NCI-H1105 treated with DMSO at 0.1 percent for 48 hours (cell line): ENCODE results near the gene A3GALT2.
A peak's percentile ranks its signal among the peaks of the same experiment; 100 is the strongest.

Source experiments
- DNase-seq: peaks from one replicate; lab custom pipeline; 2025; lab: John Stamatoyannopoulos, UW

Gene A3GALT2

DNA sequence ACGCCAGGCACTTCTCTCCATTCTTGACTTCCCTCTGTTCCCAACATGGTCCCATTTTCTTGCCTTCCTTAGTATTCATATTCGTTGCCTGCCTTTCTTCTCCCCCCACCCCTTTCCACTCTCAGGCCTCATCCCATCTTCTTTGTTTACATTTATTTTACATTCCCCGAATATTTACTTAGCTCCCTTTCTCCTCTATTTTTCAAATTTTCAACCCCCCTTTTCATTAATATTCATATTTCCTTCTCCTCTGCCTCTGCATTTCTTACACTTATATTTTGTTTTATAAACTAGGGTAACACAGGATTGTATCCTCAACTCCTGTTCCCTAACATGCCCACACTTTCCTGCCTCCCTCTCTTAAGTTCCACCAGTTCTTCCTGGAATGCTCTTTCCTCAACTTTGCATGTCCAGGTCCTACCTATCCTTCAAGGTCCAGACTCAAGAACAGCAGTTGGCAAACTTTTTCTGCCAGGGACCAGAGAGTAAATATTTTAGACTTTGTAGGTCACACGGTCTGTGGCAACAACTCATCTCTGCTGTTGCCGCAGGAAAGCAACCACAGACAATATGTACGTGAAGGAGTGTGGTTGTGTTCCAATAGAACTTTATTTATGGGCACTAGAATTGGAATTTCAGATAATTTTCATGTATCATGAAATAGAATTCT is 29.8 kb upstream of the A3GALT2 start:
- no peak for DNase-seq

DNA sequence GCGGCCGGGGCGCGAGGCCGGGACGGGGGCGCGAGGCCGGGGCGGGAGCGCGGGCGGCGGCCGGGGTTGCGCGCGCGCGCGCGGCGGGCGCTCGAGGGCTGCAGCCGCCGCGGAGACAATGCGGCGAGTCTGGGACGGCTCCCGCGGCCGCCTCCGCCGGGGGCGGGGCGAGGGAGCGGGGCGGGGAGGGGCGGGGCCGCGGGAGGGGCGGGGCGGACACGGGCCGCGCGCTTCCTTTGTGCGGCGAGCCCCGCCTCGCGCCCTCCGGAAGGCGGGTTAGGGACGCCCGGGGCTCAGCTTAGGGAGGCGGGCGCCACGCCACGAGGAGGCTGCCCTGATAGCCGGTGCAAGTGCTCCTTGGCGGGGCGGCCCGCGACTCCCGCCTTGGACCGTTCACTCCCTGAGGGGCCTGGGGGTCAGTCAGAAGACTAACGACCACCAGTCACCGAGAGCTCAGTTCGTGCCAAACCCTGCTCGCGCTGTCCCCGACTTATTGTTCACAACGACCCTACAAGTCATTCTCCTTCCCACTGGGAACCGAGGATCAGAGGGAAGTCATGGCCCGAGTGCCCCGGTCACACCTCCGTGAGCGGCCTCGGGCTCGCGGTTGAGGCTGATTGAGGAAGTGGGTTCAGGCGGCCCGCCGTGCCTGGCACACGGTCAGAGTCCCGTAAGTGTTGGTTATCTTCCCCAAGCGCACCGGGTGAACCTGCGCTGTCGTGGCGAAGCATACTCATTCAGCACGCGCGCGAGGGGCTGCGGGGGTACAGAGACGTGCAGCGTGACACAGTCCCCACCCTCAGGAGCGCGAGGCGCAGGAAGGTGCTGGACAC is 29.1 kb upstream of the A3GALT2 start:
- peak; percentile 80 for DNase-seq

DNA sequence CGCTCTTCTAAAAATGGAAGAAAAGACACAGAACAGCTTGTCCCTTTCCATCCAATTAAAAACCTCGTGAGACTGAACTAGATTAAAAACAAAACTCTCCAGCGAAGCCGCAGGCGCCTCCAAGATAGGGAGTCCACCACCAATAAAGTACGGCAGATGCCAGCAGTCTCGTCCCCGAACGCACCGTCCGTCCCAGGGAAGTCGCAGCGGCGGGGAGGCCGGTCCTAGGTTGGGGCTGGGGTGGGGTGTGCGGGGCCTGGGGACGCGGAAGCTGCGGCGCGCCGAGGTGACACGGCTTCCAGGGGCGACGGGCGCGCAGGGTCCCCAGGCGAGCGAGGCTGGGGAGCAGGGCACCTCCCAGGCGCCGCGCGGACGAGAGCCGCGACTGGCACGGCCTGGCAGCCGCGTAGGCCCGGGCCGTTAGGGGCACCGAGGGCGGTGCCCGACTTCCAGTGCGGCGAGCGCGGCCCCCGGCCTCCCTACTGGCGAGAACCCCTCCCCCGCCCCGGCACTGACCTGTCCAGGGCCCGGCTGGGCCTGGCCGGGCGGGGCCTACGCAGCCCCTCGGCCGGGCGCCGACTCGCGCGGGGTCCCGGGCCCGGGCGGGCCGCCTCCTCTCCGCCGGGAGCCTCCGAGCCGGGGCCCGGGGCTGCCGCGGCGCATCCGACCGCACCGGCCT is 28.3 kb upstream of the A3GALT2 start:
- no peak for DNase-seq

DNA sequence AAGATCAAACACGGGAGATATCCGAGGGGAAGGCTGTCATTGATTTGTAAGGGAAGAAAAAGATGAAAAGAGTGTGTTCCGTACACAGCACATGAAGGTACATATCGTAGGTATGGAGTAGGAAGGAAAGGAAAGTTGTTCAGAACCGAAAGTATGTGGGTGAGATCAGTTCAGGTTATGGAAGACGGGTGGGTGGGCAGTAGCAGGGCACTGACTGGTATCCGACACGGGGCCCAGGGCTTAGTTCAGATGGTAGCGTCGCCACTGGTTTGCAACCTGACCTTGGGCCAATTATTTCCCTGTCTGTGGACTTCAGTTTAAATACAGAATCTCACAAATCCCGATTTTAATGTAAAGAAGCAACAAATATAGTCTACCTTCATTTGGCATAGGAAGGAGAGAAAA is 27.8 kb upstream of the A3GALT2 start:
- peak; percentile 12 for DNase-seq

DNA sequence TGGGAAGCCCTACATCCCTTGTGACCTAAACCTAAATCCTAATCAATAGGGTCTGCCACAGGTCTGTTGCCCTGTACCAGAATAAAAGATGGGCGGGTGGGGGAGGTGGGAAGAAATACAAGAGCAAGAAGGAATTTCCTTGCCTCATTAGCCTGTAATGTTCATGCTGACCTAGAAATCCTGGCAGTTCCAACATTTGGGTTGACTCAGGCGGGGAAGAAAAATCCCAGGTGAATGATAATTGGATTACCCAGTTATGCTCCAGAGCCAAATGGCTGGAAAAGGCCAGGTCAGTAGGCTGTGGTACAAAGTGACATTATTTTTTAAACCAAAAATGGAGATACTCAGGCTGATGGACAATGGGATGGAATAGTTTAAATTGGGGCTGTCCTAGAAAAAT is 27.3 kb upstream of the A3GALT2 start:
- no peak for DNase-seq

DNA sequence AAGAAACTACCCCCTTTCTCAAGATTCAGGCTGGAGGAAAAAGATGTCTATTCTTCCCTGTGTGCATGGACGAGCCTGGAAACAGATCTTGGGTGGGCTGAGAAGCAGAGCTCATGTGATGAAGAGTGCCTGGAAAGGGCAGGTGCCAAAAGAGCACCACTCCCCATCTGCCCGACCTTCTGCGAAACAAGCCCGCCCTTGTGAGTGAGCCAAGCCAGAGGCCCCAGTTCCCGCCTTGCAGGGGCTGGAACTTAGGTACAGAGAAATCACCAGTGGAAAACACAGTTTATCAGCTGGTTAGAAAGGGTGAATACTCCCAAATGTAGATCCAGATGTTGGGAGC is 26.7 kb upstream of the A3GALT2 start:
- DNase-seq, result no peak

DNA sequence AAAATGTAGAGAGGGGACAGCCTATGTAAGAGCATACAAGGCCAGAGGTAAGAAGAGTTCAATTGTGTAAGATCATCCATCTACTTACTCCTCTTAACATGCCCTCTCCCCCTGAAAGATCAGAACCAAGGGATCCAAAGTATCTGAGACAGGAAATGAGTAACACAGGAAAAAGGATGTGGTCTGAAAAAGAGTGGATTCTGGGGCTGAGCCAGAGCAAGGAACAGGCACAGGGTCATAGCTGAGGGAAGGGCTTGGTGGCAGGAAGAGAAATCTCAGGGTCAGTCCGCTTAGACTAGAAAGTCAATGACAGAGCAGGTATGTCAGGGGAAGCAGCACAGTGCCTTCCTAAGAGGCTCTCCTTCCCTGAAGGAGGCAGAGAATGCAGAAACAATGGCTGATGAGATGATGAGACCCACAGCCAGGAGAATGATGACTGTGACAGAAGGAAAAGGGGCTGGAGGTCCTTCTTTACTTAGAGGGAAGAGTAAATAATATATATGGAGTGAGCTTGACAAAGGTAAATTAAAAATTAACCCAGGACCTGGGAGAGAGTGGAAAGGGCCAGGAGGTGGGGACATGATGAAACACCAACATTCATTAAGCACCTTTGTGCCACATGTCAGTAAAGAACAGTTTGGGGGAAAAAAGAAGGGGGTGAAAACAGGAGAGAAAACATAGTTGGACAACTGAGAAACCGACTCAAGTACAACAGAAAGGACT is 26.2 kb upstream of the A3GALT2 start:
- DNase-seq, result no peak

DNA sequence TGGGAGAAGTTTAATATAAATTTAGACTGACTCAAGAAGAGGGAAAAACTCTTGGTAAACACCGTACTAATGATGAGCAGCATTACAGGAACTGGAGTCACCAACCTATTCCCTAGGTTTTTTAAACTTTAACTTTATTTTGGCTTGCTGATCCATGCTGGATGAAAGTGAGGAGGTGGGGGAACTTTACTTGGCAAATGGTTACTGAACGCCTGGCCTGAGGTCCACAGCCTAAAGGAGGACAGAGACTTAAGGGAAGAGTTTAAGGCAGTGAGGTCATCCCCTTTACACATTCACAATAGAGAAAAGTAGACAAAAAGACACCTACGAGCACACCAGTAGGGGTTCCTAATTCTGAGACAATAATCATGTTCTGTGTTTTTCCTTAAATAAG is 25.6 kb upstream of the A3GALT2 start:
- DNase-seq, result no peak

DNA sequence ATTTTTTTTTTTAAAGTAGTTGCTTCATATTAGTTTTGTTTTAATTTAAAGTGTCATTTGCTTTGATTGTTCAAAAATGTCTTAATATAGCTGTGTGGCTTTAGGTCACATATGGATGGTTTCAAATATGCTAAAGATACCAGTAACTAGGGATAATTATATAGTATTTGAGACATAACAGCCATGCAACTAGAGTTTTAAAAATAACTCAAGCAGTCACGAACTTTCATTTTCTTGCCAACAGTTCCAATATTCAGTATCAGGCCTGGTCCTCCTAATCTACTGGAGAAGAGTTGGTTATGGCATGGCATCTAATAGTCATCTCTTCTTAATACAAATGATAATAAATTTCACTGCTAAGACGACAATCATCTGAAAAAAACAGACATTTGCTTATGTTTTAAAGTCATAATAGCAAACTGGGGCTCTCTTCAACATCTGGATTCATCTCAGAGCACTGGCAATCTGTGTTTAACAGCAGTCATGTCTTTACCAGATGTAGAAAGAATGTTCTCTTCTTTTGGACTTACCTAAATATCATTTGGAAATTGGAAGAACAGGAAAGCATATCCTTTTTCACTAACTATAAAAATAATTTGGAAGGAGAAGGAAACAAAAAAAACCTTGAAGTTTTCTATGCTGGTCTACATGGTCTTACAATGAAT is 24.1 kb upstream of the A3GALT2 start:
- no peak for DNase-seq

DNA sequence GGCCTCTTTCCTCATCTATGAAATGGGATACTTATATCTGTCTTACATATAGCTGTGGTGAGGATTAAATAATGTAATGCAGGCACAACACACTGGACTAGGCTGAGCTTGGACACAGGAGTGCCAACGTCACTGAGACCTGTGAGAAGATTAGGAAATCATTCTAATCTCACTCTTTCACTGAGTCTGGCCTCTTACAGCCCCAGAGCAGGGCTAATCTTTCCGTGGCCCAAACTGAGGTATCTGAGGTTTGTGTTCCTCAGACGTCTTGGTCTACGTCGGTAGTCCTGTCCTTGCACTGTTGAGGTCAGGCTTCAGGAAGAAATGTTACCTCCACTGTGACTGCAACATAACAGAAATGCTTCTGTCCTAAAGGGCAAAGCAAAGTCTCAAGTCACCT is 22.6 kb upstream of the A3GALT2 start:
- no peak for DNase-seq

DNA sequence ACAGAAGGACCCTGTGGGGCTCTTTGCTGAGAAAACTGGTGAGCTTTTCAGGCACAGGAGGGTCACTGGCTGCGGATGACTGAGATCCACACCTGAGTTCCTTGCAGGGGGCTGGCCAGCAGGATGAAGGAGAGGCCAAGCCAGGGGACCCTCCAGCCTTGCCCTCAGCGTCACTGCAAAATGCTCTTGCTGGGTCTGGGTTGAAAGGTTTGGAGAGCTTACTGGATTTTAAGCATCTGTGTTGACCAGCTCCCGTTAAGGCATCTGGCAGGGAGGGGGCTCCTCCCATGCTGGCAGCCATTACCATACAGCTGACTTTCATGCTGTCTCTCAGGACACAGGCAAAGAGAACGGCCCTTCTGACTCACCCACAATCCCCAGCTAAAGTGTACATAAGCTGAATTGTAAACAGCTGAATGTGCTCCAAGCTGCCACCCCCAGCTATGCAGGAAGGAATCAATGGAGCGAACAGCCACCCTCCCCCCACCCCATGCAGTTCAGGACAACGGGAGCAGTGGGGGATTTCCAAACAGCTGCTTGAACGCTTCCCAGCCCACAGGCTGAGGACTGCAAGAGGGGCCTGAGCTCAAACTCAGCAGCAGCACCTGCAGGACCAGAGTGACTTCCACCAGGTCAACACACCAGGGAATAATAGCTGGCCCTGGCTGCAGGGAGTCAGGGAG is 21.3 kb upstream of the A3GALT2 start:
- peak; percentile 71 for DNase-seq

DNA sequence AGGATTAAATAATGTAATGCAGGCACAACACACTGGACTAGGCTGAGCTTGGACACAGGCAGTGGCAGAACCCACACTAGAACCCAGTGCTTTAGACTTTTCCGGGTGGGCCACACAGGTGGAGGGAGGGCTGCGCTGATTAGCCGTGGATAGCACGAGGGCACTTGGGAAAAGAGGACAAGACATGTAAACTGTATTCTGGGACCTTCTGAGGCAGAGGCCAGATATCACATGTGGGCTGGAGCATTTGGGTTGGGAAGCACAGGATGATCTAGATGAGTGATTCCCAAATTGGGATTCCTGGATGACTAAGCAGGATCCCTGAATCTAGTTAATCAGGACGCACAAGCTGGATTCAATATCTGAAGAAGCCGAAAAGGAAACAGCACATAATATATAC is 20.3 kb upstream of the A3GALT2 start:
- no peak for DNase-seq

DNA sequence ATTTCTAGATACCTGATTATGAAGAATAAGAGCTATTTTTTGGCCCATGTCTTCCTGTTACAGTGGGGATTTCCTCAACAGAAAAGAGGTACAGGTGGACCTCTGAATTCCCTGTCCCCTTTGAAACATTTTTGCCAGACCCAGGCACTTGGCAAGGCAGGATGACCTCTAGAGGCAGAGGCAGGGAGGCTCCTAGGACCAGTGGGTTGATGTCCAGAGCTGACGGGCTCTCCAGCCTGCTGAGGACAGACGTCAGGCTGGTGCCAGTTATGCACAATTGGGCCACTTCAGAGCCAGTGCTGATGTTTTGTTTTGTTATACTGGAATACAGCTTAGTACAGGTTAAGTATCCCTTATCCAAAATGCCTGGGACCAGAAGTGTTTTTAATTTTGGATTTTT is 18.5 kb upstream of the A3GALT2 start:
- DNase-seq, result no peak

DNA sequence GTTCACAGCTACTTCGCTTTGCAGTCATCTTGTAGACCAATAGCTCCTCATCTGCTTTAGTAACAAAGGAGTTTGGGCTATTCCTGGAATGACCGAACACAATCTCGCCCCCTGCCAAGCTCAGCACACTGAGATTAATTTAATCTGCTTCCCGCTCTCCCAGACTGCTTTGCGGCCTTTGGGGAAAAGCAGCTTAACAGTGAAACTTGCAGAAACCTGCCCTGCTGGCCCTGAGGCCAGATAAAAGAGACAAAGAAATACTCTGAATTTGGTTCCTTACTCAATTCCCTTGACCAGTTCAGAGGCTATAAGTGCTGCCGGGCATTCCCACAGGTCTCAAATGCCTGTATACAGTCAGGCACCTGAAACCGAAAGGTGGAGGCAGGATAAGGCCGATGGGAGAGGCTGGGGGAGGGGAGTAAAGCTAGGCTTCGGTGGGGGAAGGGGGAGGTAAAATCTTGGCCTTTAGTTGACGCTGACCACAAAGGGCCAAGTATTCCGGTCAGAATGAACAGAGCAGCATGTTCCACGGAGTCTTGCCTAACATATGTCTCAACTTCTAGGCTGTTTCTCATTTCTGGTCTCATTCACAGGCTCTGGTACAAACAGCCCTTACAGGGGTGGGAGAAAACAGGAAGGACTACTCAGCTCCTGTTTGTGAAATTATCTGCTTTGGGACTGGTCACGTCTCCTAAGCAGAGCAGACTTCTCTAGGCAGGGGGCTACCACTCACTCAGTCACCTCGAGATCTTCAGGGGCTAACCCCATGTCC is 17.7 kb upstream of the A3GALT2 start:
- DNase-seq, result no peak

DNA sequence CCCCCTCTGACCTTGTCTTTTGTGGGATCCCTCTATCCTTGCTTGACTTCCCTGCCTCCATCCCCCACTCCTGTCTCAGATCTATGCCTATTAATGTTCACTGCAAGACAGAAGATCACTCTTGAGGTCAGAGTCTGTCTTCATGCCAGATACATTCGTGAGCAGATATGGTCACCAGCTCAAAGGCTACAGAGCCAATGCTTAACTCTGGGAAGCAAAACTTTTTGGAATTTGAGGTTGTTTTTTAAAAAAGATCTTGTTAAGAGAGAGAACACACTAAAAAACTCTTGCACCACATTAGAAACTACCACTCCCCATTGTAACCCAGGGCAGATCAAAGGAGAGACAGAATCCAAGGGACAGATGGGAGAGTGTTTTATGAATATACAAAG is 17.1 kb upstream of the A3GALT2 start:
- no peak for DNase-seq

DNA sequence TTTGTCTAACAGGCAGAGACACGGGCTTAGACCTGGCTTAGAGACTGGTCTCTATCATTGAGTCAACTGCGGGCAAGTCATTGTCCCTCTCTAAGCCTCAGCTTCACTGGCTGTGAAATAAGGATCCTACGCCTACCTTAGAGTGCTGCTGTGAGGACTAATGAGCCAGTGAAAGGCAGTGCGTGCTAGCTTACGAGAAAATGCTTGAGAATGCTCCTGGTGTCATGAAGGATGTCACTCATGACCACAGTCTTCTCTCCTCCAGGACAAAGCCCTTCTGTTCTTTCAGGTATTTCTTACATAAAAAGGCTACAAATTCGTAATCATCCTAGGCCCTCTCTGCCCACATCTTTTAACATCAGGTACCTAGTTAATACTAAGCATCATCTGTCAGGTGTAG is 16.5 kb upstream of the A3GALT2 start:
- DNase-seq, result no peak

DNA sequence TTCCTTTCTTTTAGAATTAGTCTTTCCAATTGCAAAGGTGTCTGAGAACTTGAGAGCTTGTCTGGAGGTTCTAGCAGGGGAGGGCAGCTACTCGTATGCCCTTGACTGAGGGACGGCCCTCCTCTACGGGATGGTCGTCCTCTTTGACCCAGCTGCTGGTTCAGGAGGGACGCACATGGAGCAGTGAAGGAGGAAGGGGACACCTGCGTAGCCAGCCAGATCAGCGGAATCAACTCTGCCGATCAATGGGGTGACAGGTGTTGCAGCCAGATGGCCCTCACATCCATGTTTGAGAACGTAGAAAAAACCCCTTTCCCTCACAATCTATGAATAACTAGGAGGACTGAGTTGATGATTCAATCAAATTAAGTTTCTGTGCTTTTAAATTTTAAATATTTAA is 15.7 kb upstream of the A3GALT2 start:
- DNase-seq, result no peak

DNA sequence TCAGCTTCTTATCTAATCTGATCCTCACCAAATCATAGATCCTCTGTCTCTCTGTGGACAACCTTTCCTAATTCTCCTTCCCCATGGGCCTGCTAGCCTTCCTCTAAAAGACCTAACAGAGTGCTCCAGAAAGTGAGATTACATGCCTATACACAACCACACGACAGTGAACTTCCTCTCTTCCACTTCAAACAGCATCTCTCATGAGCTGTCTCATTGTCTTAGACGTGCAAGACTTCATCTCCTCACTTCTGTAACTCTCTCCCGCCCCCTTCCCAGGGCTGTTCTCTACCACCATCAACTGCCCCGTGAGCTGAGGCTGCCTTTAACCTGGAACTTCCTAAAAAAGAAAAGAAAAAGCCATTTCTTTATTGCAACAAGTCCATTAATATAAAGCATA is 14.1 kb upstream of the A3GALT2 start:
- DNase-seq, result no peak

DNA sequence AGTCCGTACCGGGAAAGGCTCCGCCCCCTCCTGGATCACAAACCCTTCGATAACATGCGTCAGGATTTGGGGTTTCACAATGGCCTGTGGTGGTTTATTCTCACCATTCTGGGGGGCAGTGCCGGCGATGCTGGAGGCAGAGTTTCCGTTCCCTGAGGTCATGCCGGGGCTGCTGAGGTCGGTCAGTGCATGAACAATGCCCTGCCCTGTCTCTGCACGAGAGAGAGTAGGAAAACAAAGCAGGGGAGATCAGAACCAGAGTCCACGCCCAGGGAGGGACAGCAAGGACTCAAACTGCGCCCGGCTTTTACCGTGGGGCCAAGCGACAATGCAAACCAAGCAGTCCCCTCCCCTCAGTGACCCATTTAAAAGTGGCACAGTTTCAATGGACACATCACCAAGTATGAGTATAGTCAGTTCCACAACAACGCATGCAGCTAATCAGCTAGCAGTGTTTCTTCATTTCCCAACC is 13.2 kb upstream of the A3GALT2 start:
- no peak for DNase-seq

DNA sequence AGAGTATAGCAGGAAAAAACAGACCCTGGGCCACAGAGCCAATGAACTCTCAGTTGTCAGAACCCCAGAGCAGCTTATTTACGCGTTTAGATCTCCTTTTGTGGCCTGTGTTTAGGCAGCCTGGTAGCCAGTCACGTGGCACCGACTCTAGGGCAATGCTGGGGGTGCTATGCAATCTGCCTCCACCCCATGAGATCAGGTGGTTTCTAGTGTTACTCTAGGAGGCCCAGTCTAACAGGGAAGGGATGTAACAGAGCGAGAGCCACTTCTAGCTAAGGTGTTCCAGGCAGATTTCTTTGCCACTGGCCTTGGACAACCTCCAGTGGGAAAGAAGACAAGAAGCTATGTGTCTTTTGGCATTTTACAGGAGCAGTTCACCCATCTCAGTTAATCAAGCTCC is 12.0 kb upstream of the A3GALT2 start:
- DNase-seq, result no peak

DNA sequence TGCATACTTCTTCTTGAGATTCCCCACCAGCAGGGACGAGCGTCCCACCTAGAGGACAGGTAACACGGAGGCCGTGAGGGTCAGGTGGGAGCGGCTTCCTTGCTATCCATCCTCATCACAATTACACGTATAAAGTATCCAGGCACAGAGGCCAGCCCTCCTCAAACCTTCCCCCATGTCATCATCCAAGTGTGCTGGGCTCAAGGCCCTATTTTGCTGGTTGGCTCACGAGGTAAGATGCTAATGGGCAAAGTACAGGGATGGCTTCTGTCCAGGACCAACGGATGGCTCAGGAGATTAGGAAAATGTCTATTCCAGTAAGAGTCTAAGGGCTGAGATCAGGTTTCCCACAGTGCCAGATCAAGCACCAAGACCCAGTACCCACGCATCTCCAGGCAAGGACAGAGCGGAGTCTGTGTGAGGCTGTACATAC is 11.5 kb upstream of the A3GALT2 start:
- no peak for DNase-seq
